GM10266 (cell line): ENCODE measurements around the gene BIK.

ENCODE experiments used
- DNase-seq: peaks from one replicate; pipeline ENCODE4 v3.0.0; 2012; ENCODE audit errors: extremely low spot score
- TF ChIP-seq, protein P1 (sequence below): IDR thresholded peaks from 2 replicates; pipeline ENCODE4 v1.5.1; 2012; ENCODE audit warnings: mild to moderate bottlenecking, low read depth; ENCODE audit not compliant: control insufficient read depth, insufficient read depth; ENCODE audit errors: missing control alignments

BIK gene

DNA sequence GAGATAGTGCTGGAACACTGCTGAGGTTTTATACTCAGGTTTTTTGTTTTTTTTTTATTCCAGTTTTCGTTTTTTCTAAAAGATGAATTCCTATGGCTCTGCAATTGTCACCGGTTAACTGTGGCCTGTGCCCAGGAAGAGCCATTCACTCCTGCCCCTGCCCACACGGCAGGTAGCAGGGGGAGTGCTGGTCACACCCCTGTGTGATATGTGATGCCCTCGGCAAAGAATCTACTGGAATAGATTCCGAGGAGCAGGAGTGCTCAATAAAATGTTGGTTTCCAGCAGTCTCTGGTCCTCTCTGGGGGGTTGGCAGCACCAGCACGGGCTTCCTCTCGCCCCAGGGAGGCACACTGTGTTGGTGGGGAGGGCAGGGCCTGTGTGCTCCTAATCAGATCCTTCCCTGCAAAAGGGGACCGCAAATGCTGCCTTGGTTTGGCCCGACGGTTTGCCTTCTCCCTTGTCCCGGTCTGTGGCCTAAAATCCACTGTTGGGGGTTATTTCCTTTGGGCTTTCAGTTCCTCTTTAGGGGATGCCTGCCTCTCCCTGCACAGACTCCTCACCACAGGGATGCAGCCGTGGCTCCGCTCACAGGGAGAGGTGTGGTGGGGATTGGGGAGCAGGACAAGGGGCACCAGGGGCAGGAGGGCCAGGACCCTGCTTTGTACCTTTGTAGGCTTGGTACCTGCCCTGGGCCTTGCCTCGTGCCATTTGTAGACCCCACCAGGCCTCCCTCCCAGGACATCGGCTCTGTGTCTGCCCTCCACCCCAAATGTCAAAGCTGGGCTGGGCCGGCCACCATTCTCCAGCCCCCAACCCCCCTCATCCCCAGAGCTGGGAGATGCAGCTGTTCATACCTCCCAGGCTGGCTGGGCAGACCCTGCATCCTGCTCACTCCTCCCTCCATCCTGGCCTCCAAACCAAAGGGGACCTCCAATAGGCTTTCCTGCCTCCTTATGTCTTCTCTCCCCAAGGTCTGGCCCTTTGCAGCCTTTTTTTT is 19.2 kb downstream of the BIK start:
- no peak for DNase-seq
- TF ChIP-seq, protein P1, sequence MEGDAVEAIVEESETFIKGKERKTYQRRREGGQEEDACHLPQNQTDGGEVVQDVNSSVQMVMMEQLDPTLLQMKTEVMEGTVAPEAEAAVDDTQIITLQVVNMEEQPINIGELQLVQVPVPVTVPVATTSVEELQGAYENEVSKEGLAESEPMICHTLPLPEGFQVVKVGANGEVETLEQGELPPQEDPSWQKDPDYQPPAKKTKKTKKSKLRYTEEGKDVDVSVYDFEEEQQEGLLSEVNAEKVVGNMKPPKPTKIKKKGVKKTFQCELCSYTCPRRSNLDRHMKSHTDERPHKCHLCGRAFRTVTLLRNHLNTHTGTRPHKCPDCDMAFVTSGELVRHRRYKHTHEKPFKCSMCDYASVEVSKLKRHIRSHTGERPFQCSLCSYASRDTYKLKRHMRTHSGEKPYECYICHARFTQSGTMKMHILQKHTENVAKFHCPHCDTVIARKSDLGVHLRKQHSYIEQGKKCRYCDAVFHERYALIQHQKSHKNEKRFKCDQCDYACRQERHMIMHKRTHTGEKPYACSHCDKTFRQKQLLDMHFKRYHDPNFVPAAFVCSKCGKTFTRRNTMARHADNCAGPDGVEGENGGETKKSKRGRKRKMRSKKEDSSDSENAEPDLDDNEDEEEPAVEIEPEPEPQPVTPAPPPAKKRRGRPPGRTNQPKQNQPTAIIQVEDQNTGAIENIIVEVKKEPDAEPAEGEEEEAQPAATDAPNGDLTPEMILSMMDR = no peak

DNA sequence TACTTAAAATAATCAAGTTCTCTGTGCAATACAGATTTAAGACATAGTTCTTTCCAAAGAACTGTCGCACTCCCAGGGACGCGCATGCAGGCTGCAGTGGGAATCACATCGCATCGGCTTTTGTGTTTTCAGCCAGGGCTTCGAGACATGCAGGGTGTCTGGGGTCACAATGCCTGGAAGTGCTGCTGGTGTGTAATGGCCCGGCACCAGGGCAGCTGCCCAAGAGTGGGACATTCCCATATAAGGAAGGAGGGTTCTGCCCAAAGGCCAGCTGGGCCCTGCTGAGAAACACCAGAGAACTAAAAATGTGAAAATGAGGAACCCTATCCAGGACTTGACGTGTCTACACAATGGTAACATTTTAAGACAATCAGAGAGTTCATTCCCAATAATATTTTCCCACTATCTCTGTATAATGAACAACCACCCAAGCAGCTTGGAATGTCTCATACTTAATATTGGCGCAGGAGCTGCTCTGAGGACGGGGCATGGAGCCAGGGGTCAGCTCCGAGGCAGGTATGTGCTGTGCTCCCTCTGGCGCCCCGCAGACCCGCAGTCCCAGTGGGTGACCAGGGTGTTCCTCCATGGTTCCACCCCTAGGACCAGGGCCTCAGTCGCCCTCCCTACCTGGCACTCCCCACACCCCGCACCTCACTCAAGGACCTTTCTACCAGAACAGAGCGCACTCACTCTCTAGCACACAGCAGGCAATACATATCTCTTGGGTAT is 21.4 kb downstream of the BIK start:
- no peak for DNase-seq
- TF ChIP-seq, protein P1 = no peak

DNA sequence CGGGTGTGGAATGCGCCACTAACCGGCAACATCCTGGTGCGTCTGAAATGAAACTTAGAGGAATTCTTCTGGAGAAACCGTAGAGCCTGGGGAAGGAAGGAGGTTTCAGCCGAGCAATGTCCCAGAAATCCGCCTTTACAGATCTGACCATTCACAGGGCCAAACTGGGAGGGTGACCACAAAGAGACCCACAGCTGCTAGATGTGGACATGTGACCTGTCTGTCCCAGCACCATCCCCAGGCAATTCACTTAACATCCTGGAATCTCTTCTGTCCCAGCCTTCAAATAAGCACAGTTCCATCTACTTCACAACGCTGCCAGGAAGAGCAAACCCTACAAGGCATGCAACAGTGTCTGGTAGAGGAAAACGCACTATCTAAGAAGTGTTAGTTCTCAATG is 22.9 kb downstream of the BIK start:
- TF ChIP-seq, protein P1 = no peak
- no peak for DNase-seq

DNA sequence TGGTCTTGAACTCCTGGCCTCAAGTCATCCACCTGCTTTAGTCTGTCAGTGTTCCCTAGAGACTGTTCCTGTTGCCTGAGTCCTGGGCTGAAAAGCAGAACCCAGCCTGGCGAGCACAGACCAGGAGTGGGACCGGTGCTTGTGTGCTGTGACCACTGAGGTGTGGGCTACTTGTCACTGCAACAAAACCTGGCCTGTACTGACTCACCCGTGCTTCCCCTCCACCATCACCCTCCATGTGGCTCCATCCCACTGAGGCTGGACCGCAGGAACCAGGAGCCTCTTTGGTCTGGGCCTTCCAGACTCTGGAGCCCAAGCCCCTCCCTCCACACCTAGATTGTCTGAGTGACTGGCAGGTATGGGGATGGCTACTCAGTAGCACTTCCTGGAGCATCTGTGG is 24.0 kb downstream of the BIK start:
- TF ChIP-seq, protein P1 = no peak
- no peak for DNase-seq

DNA sequence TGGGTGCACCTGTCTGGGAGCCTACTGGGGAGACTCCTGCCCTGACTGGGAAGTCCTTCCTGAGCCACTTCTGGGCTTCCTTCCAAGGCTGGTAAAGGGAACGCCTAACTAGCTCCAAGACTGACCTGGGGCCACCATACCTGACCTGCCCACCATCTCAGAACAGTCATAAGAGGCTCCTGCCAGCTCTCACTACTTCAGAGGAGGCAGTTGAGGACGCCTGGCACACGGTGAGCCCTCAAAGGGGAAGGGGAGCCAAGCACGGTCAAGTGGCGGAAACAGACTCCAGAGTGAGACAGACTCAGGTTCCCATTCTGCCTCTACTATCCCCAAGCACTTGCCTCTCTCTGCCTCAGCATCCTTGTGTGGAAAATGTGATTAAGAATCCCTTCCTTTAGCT is 25.0 kb downstream of the BIK start:
- no peak for DNase-seq
- TF ChIP-seq, protein P1 = no peak

DNA sequence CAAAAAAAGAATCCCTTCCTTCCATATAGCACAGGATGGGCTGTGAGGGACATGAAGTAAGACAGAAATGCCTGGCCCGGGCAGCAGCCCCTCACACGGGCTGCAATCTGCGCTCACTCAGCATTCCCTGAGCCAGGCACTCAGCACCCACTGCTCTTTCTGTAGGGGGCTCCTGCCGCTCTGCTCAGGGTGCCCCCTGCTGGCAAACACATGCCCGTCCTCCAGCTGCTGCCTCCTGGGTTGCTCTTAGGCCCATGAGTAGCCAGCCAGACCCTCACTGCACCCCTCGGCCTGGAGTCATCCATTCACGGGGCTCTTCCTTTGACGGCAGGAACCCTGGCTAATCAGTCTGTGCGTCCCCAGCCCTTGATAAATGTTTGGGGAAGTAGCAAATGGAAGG is 25.7 kb downstream of the BIK start:
- TF ChIP-seq, protein P1 = peak; percentile 80
- peak; percentile 78 for DNase-seq
